IPS-18a (cell line): ENCODE measurements around the gene NKAP.
"Not testable (repeated sequence)": the region's sequence is repeated elsewhere in the genome, so short reads cannot be mapped to it uniquely, and the experiment has no call there.

Experiments used
- H3K27ac ChIP-seq: one replicate; pipeline ENCODE4 v1.5.1; 2013; ENCODE audit warnings: low read length
- H3K27me3 ChIP-seq: one replicate; pipeline ENCODE4 v1.6.1; 2013; ENCODE audit warnings: mild to moderate bottlenecking, low read length; ENCODE audit not compliant: control insufficient read depth, insufficient read depth
- H3K36me3 ChIP-seq: one replicate; pipeline ENCODE4 v1.6.1; 2013; ENCODE audit warnings: low read depth, low read length; ENCODE audit not compliant: control insufficient read depth
- H3K4me1 ChIP-seq: one replicate; pipeline ENCODE4 v1.6.1; 2013; ENCODE audit warnings: low read depth, low read length; ENCODE audit not compliant: control insufficient read depth
- H3K4me3 ChIP-seq: one replicate; pipeline ENCODE4 v1.5.1; 2013; ENCODE audit warnings: low read length
- H3K9ac ChIP-seq: one replicate; pipeline ENCODE4 v1.6.1; 2013; ENCODE audit warnings: mild to moderate bottlenecking, low read length, moderate library complexity
- H3K9me3 ChIP-seq: one replicate; pipeline ENCODE4 v1.6.1; 2013; ENCODE audit warnings: low read depth, low read length; ENCODE audit not compliant: control insufficient read depth

Gene NKAP

GRCh38 chrX:119970574-119970973, 27.0 kb upstream of the NKAP start:
- Histone ChIP-seq H3K36me3 (no peaks in the 10 kb centered on the region), H3K9ac (no peak overlapping the region), H3K27ac (no peak overlapping the region), H3K4me1 (no peaks in the 10 kb centered on the region), H3K27me3 (no peaks in the 10 kb centered on the region), H3K4me3 (no peak overlapping the region), H3K9me3 (peaks cover 3% of the 10 kb centered on the region)

GRCh38 chrX:119966837-119967236, 23.3 kb upstream of the NKAP start:
- H3K4me1 ChIP-seq, H3K9me3 ChIP-seq, H3K36me3 ChIP-seq, H3K4me3 ChIP-seq, H3K27me3 ChIP-seq, H3K9ac ChIP-seq, H3K27ac ChIP-seq: not testable (repeated sequence)

- H3K4me1 ChIP-seq, result no peaks in the 10 kb centered on the region
- no peaks in the 10 kb centered on the region for H3K27me3 ChIP-seq
- no peak overlapping the region for H3K9ac ChIP-seq
- no peaks in the 10 kb centered on the region for H3K36me3 ChIP-seq
- H3K4me3 ChIP-seq, result no peak overlapping the region
- no peak overlapping the region for H3K27ac ChIP-seq
- peaks cover 7% of the 10 kb centered on the region for H3K9me3 ChIP-seq
Observed at GRCh38 chrX:119960625-119961024, 17.1 kb upstream of the NKAP start.

GRCh38 chrX:119955807-119956570, 12.4 kb upstream of the NKAP start:
- not testable (repeated sequence) for H3K9me3 ChIP-seq, H3K4me1 ChIP-seq, H3K27ac ChIP-seq, H3K9ac ChIP-seq, H3K27me3 ChIP-seq, H3K36me3 ChIP-seq, H3K4me3 ChIP-seq

- Histone ChIP-seq H3K36me3 (no peaks in the 10 kb centered on the region), H3K9ac (no peak overlapping the region), H3K4me1 (no peaks in the 10 kb centered on the region), H3K27me3 (no peaks in the 10 kb centered on the region), H3K27ac (no peak overlapping the region), H3K4me3 (no peak overlapping the region), H3K9me3 (peaks cover 2% of the 10 kb centered on the region)
Observed at GRCh38 chrX:119954374-119954773, 10.8 kb upstream of the NKAP start.

- Histone ChIP-seq H3K27ac (no peak overlapping the region), H3K4me3 (no peak overlapping the region), H3K9ac (no peak overlapping the region), H3K4me1 (no peaks in the 10 kb centered on the region), H3K36me3 (no peaks in the 10 kb centered on the region), H3K27me3 (no peaks in the 10 kb centered on the region), H3K9me3 (no peaks in the 10 kb centered on the region)
Observed at GRCh38 chrX:119948381-119948780, 4.8 kb upstream of the NKAP start.

GRCh38 chrX:119945481-119945880, 1.9 kb upstream of the NKAP start:
- Histone ChIP-seq H3K9ac (no peak overlapping the region), H3K4me1 (no peaks in the 10 kb centered on the region), H3K36me3 (no peaks in the 10 kb centered on the region), H3K27me3 (no peaks in the 10 kb centered on the region), H3K9me3 (no peaks in the 10 kb centered on the region), H3K4me3 (no peak overlapping the region), H3K27ac (no peak overlapping the region)

GRCh38 chrX:119942831-119943184, 743 bp downstream of the NKAP start:
- Histone ChIP-seq H3K9me3 (peaks cover under 1% of the 10 kb centered on the region), H3K27ac (no peak overlapping the region), H3K4me1 (no peaks in the 10 kb centered on the region), H3K27me3 (no peaks in the 10 kb centered on the region), H3K9ac (peak overlapping the region; percentile 62), H3K4me3 (peak overlapping the region; percentile 57), H3K36me3 (no peaks in the 10 kb centered on the region)

- Histone ChIP-seq H3K9me3 (peaks cover 2% of the 10 kb centered on the region), H3K27ac (no peak overlapping the region), H3K4me3 (peak overlapping the region; percentile 57), H3K36me3 (no peaks in the 10 kb centered on the region), H3K9ac (peak overlapping the region; percentile 62), H3K27me3 (no peaks in the 10 kb centered on the region), H3K4me1 (no peaks in the 10 kb centered on the region)
Observed at GRCh38 chrX:119942173-119942819, 1.3 kb downstream of the NKAP start.

- no peak overlapping the region for H3K4me3 ChIP-seq
- H3K27me3 ChIP-seq, result no peaks in the 10 kb centered on the region
- peaks cover 2% of the 10 kb centered on the region for H3K9me3 ChIP-seq
- H3K9ac ChIP-seq, result no peak overlapping the region
- no peaks in the 10 kb centered on the region for H3K4me1 ChIP-seq
- H3K36me3 ChIP-seq, result no peaks in the 10 kb centered on the region
- no peak overlapping the region for H3K27ac ChIP-seq
Observed at GRCh38 chrX:119941336-119941735, 2.2 kb downstream of the NKAP start.

- peaks cover 6% of the 10 kb centered on the region for H3K9me3 ChIP-seq
- no peaks in the 10 kb centered on the region for H3K4me1 ChIP-seq
- no peak overlapping the region for H3K27ac ChIP-seq
- H3K27me3 ChIP-seq, result no peaks in the 10 kb centered on the region
- no peak overlapping the region for H3K4me3 ChIP-seq
- peaks cover 17% of the 10 kb centered on the region for H3K36me3 ChIP-seq
- no peak overlapping the region for H3K9ac ChIP-seq
Observed at GRCh38 chrX:119935215-119935874, 8.2 kb downstream of the NKAP start.

- H3K36me3 ChIP-seq, H3K4me3 ChIP-seq, H3K9ac ChIP-seq, H3K9me3 ChIP-seq, H3K27me3 ChIP-seq, H3K27ac ChIP-seq, H3K4me1 ChIP-seq: not testable (repeated sequence)
Observed at GRCh38 chrX:119922391-119922790, 21.2 kb downstream of the NKAP start.
